Stimulated activated naive CD4-positive, alpha-beta T cell treated with Interleukin-2 at 50 U/mL for 16 hours (primary cell): ENCODE measurements around the gene ACOT12.
"Not testable (repeated sequence)": the region's sequence is repeated elsewhere in the genome, so short reads cannot be mapped to it uniquely, and the experiment has no call there.

Experiments
- DNase-seq: peaks from one replicate; lab custom pipeline; 2025; lab: John Stamatoyannopoulos, UW

The ACOT12 gene

GRCh38 chr5:81398741-81399140 is 4.8 kb upstream of the ACOT12 start:
- DNase-seq, result no peak

GRCh38 chr5:81397176-81397575 is 3.2 kb upstream of the ACOT12 start:
- DNase-seq, result no peak

- no peak for DNase-seq
Observed at GRCh38 chr5:81395262-81395661, 1.3 kb upstream of the ACOT12 start.

- DNase-seq, result no peak
Observed at GRCh38 chr5:81393430-81393782, 528 bp downstream of the ACOT12 start.

- DNase-seq, result no peak
Observed at GRCh38 chr5:81389025-81389424, 4.9 kb downstream of the ACOT12 start.

GRCh38 chr5:81388169-81388568 is 5.8 kb downstream of the ACOT12 start:
- DNase-seq, result no peak

- DNase-seq, result no peak
Observed at GRCh38 chr5:81383867-81384266, 10.1 kb downstream of the ACOT12 start.

- DNase-seq, result no peak
Observed at GRCh38 chr5:81371354-81371876, 22.5 kb downstream of the ACOT12 start.

DNA sequence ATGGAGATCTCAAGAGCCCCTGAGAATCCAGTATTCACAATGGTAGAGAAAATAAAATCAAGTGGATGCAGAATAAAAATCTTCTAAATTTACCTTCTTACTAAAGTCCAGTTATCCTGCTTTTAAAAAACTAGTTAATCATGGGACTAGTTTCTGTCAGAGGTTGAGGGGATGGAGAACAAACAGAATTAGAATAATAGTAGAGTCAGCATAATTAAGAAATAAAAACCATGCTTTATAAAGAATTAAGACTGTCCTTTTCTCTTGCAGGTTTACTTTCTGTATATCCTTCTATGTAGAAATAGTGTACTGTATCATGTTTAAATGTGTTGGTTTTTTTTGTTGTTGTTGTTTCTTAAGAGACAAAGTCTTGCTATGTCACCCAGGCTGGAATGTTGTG is 23.0 kb downstream of the ACOT12 start:
- DNase-seq, result no peak

DNA sequence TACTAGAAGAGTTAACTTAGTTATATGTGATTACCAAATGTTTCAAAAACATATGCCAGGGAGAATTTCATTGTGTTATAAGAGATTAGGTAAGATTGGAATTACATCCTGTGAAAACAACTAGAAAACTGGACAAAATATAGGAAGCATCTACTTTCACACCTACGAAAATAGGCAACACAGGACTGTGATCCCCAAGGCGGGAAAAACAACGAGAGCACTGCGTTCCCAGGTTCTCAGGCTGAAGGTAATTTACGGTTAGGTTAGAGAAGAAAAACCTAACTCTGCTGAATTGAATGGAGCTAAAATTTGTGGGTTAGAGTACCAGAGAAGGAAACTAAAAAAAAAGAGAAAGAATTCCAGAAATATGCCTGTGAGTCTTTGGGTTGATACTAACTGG is 28.4 kb downstream of the ACOT12 start:
- no peak for DNase-seq

DNA sequence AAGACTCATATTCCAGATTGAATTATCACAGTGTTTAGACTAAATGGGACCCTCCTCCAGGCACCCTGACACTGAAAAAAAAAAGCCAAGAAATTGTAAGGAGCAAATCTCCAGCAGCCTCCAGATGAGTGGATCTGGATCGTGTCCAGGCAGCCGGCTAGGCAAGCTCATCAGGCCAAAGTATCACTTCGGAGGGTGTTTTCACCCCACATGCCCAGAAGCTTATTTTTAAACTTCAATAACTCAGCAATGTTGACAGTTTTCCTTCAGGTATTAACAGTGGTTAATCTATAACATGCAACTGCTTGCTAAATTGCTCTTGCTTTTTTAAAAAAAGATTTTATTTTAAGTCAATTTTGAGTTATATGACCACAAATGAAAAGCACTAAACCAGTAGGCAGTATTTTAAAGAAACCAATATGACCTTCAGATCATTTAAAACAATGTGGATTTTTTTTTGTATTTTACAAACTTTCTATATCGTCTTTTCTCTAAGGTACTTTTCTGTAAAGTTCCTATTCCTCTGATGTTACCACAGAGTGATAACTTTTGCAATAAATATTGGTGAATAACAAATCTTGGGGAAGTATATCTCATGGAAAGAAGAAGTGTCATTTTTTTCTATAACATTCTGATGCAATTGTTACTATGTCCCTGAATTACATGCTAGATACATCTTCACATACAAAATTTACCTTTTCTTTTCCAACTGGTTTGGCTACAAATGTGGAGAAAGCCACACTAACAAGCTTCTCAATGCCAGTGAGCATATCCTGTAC is 30.7 kb downstream of the ACOT12 start:
- no peak for DNase-seq

DNA sequence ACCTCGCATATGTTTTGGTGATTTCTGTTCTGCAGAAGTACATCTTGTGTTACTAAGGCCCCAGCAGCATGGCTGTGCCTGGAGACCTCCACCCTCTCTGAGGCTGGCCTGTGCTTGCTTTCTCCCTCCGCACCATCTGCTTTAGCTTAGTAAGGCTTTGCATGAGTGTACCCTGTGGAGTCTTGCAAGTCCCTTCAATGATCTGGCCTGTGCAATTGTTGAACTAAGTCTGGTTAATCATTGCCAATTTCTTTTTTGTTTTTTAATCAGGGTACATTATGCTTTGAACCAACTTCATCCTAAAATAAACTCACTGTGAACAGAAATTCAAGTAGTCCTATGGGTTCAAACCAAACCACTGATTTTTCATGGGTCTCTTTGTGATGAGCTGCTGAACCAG is 32.3 kb downstream of the ACOT12 start:
- no peak for DNase-seq

DNA sequence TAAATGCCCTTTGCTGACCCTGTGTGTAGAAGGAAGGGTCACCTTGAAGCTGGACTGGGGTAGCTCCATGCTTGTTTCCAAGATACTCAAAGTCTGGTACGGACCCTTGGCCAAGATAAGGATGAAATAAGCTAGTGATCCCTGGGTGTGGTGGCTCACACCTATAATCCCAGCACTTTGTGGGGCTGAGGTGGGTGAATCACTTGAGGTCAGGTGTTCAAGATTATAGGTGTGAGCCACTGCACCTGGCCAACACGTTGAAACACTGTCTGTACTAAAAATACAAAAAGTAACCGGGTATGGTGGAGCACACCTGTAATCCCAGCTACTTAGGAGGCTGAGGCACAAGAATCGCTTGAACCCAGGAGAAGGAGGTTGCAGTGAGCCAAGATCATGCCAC is 33.3 kb downstream of the ACOT12 start:
- DNase-seq, result no peak

GRCh38 chr5:81359881-81360280 is 34.1 kb downstream of the ACOT12 start:
- DNase-seq, result no peak

DNA sequence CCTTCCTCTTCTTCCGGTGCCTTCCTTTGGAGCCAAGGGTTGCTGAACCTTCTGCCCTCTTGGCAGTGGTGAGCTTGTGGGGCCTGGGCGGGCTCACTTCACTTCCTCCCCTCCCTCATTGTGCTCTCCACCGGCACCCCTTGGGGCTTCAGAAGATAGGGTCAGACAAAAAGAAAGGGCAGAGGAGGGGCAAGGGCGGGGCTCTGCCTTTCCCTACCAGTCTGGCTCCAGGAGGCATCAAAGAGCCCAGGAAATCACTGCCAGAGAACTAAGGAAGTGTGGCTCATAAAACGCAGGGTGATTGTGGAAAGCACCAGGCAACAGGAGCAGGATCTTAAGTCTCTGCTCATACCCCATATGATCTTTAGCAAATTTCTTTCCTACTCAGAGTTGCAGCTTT is 34.8 kb downstream of the ACOT12 start:
- no peak for DNase-seq

DNA sequence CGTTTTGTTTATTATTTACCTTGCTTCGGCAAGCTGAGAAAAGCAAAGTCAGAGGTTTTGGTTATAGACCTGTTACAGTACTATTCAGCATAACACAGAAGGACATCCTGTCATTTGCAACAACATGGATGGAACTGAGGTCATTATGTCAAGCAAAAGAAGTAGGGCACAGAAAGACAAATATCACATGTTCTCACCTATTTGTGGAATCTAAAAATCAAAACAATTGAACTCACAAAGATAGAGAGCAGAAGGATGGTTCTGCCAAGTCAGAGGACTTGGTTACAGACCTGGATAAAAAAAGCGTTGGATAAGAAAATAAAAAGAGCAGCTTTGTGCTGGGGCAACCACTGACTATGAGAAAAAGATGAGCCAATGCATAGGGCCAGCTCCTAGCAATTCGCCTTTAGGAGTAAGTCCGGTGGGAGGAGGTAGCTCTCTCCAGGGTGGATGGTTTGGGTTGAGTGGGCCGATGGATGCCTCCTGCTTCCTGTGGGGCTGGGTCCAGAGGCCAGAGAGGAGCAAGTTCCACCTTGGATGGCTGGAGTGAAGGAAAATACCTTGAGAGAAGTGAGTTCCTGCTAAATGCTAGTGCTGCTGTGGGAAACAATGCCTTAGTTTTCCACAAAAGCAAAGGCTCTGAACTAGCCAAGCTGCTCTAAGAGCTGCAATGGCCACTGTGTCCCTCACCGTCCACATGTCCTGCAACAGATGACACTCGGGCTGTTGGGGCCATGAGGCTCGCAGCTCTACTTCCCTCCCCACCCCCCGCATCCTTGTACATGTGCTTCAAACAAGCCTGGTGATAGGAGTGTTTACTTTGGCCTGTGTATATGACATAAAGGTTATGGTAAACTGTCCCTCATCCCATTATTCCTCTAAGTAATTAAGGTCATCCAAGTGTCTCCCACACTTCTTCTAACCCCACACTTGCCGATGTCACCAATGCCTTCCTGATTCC is 38.4 kb downstream of the ACOT12 start:
- DNase-seq, result no peak

GRCh38 chr5:81354093-81354492 is 39.8 kb downstream of the ACOT12 start:
- no peak for DNase-seq

- no peak for DNase-seq
Observed at GRCh38 chr5:81353189-81353588, 40.7 kb downstream of the ACOT12 start.

DNA sequence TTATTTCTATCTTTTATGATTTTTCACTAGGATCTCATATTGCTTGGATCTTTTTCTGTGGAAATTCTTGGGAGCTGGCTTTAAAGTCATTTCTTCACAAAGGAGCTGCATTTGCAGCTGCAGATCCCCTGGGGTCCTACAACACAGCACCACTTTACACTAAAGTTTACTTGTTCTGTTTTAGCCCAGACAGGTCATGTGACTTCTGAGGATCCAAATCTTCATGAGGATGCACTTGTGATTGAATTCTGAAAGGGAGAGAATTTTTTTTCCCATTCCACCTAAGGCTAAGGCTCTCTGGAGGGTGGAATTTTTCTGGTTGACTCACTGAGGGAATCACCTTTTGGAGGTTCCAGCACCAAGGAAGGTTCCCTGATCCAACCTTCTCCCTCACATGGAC is 43.4 kb downstream of the ACOT12 start:
- DNase-seq, result no peak

- DNase-seq, result no peak
Observed at GRCh38 chr5:81349161-81349560, 44.8 kb downstream of the ACOT12 start.

GRCh38 chr5:81345411-81346003 is 48.4 kb downstream of the ACOT12 start:
- DNase-seq, result no peak

GRCh38 chr5:81344736-81345135 is 49.2 kb downstream of the ACOT12 start:
- no peak for DNase-seq

GRCh38 chr5:81338213-81338612 is 55.7 kb downstream of the ACOT12 start:
- not testable (repeated sequence) for DNase-seq
